NCI-H128 (cell line): ENCODE results near the gene TMEM131.

Experiments
- DNase-seq: peaks from one replicate; lab custom pipeline; 2025; ENCODE audit not compliant: unreplicated experiment; lab: John Stamatoyannopoulos, UW

TMEM131 gene

GRCh38 chr2:97819754-97820153 lies 176.0 kb downstream of the TMEM131 start:
- DNase-seq = no peak

DNA sequence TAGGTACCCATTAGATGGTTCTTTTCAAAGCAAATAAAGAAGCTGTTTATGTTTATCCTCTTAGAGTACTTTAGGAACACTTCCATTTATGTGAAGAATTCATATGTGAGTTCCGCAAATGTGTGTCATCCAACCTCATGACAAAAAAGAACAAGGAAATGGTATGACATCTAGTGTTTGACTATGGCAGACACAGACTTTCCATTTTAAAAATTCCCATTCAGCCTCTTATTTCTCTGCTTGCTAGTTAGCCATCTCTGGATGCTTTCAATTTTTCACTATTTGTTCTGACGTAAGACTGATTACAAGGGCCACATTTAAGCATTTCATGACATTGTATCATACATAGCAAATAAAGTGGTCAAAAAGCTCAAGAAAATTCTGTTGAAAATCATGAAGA lies 179.3 kb downstream of the TMEM131 start:
- DNase-seq = no peak

DNA sequence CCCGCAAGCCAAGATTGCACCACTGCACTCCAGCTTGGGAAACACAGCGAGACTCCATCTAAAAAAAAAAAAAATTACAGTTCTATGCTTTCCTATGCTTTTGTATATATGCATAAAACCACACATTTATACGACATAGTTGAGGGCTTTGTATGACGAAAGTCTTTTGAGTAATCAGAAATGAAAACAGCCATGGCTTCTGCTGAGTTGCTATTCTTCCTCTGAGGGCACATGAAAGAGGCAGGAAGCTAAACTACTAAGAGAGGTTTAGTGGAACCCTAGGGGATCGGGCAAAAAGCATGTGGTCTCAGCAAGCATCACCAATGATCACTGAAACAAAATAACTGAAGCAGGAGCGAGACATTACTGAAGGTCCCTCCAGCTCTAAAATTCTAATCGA lies 182.8 kb downstream of the TMEM131 start:
- DNase-seq = no peak

DNA sequence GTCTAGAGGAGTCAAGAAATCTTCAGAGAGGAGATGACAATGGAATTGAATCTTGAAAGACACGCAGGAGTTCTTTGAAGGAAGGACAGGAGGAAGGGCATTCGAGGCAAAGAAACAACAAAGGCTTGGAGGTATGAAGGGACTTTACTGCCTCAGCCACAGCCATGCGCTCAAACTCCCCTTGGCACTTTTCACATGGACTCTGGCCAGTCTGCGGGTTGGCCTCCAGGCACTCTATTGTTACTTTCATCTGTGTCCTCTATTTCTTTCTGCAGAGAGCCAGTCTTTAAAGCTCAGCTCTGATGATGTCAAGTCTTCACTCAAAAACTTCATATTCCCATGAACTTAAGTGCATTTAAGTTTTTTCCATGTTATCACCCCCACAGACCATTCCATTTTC lies 186.9 kb downstream of the TMEM131 start:
- no peak for DNase-seq

- peak; percentile 78 for DNase-seq
These were observed 188.8 kb downstream of the TMEM131 start for GRCh38 chr2:97806738-97807618.

DNA sequence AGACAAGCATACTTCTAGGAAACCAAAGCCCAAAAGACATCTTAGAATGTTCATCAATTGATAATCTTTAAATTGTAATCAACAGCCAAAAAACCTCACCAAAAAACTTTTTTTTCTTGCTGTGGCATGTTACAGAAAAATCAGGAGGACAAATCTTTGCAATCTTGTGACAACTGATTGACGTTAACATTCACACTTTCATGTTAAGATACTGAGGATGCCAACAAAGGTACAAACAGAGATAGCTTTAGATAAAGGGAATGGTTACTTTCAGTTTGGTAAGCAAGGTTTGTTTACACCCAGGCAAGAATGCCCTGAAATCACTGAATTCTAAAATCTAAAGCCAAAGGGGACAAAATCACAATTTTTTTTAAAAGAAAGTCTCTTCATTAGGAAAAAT lies 190.0 kb downstream of the TMEM131 start:
- DNase-seq = no peak

GRCh38 chr2:97801028-97801427 lies 194.7 kb downstream of the TMEM131 start:
- no peak for DNase-seq

GRCh38 chr2:97798416-97798815 lies 197.3 kb downstream of the TMEM131 start:
- no peak for DNase-seq

DNA sequence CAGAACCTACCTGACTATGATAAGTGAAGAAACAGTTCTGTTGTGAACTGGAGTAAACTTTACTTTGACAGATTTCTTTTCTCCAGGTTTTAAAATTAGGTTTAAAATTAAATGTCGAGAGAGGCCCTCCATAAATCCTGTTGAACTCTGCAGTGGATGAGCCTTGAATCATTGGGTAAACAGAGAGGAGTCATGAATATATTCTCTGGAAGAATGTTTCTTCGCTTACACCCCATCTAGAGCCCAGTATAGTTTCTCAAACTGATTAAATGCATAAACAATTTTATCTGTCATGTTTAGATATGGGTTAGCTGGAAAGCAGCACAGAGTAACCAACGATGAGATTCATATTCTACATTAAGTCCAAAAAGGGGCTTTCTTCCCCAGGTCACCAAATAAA lies 198.4 kb downstream of the TMEM131 start:
- no peak for DNase-seq

DNA sequence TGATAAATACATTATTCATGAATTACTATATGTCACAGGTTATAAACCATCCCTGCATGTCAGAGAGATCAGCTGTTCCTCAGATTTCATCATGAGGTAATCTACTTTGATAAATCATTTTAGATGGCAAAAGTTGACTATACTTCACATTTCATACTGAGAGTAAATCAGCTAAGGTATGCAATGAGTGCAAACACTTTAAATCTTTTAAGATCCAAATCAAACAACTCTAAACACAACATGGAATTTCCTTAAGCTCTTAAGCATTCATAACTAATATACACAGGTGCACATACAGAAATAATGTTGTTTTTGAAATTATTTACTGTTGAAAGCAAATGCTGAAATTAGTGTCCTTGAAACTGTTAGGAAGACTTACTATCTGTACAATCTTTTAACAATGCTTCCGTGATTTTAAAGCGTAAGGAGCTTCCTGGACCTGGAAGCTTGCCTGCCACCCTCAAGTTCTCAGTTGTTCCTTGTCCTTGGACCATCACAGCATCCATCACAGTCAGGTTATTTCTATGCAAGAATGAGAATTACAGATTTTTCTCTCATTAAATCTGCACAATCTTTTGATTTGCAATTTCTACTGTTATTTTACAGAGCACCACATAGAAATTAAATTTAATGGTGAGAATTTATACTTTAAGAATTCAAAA lies 199.2 kb downstream of the TMEM131 start:
- DNase-seq = no peak

- no peak for DNase-seq
These were observed 203.3 kb downstream of the TMEM131 start for GRCh38 chr2:97792416-97792815.

DNA sequence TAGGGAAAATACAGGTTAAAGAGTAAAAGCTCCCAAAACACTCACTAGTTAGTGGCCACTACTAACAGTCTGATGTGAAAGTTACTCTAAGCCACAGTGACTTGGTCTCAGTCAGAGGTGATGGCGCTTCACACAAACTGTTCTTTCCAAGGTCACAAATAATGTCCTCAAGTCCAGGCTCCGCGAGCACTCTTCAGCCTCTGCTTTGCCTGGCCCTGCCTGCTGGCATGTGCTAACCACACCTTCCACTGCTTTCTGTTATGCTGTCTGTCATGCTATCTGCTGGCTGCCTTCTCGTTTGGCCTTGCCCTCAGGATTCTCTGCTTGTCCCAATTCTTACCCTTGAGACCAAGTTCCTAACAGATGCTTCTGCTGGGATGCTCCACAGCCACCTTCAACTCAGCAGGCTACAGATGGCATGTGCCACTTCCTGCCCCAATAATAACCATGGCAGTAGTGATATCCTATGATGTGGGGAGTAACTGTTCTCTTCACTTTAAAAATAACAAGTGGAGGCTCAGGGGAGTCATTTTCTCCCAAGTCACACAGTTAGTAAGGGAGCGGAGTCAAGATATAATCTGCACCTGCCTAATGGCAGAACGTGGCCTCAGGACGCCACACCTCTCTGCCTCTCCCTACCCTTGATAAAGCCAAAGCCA lies 206.6 kb downstream of the TMEM131 start:
- DNase-seq = no peak

- no peak for DNase-seq
These were observed 209.9 kb downstream of the TMEM131 start for GRCh38 chr2:97785818-97786217.

DNA sequence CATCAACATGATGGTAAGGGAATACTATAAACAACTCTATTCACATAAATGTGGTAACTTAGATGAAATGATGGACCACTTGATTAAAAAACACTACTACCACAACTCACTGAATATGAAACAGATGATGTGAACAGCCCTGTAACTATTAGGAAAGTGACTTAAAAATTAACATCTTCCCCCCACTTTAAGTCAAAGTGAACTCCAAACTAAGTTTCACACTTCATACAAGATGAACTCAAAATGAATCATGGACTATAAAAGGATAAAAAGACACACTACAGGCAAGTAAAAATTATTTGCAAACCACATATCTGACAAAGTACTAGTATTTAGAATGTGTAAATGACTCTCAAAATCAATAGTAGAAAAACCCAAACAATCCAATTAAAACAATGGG lies 210.8 kb downstream of the TMEM131 start:
- no peak for DNase-seq

- DNase-seq = no peak
These were observed 213.8 kb downstream of the TMEM131 start for GRCh38 chr2:97781981-97782380.

- no peak for DNase-seq
These were observed 216.6 kb downstream of the TMEM131 start for GRCh38 chr2:97779141-97779540.

DNA sequence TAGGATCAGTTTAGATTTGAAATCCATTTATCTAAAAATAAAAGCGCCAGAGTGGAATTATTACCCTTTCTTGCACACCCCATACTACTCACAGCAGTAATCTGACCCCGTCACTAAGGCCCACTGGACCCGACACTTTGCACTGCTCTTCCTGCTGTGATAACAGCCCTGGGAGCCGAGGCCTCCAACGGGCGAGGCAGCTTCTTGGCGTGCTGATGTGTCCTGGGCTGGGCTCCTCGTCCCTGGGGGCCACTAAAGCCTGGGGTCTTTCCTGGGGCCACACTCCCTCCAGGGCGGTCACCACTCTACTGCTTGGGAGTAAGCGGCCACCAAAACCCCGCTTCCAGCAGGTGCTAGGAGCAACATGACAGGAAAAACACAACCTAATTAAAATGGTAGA lies 220.7 kb downstream of the TMEM131 start:
- DNase-seq = no peak

DNA sequence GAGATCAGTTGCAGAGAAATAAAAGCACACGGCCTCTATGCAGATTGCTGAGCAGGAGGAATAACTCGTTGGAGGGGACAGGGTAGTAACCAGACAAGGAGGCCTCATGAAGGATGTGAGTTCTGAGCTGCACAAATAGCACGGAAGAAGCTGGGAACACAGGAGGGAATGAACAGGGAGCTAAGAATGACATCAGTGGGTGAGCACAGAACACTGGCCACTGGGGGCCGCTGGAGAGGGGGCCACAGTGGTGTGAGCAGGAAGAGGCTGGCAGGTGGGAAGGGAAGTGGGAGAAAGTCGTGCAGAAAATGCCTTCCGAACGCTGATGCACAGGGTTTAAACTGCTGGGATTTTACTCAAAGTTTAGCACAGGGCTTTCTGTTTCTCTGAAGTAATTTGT lies 221.3 kb downstream of the TMEM131 start:
- no peak for DNase-seq

- DNase-seq = no peak
These were observed 225.3 kb downstream of the TMEM131 start for GRCh38 chr2:97770445-97770844.

DNA sequence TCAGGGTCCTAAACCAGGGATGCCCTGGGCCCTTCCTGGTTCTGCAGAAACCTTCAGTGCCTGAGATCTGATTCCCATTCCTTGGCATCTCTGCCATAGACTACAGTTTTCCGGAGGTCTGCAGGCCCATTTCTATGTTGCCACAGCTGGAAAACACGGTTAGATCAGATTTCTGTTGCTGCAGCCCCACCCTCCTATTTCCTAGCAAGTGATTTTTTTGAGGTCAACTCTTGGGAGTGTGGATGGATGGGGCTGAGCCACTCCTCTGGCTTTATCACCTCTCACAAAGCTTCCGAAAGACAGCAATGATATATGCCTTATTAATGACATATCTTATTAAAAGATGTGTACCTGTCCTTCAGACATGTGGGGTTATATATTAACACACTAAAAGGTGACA lies 226.0 kb downstream of the TMEM131 start:
- no peak for DNase-seq

GRCh38 chr2:97769308-97769707 lies 226.4 kb downstream of the TMEM131 start:
- no peak for DNase-seq

DNA sequence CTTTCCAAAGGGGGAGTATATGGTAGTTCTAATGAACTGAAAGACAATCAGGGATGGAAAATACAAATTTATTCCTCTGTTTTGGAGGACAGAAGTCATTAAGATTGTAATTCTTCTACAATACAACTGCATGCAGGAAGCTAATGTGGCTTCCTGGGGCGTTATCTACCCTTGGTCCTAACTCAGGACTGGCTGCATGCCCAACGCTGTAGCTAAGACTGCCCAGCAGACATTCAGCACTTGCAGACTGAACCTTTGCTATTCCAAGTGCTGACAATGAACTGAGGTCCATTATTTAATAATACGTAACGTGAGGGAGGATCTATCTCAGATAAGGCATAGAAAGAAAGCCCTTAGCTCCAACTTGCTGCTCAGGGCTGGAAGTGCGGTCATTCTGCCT lies 229.2 kb downstream of the TMEM131 start:
- no peak for DNase-seq
